HG02759 (cell line): ENCODE measurements around the gene EFCAB8.

Experiments
- ATAC-seq: cut with Tn5 transposase; IDR thresholded peaks from one replicate; pipeline ENCODE4 v1.9.1; 2021; ENCODE audit warnings: mild to moderate bottlenecking, moderate library complexity; ENCODE audit not compliant: unreplicated experiment

The EFCAB8 gene

GRCh38 chr20:32909451-32909850 is 50.7 kb downstream of the EFCAB8 start:
- no peak for ATAC-seq

DNA sequence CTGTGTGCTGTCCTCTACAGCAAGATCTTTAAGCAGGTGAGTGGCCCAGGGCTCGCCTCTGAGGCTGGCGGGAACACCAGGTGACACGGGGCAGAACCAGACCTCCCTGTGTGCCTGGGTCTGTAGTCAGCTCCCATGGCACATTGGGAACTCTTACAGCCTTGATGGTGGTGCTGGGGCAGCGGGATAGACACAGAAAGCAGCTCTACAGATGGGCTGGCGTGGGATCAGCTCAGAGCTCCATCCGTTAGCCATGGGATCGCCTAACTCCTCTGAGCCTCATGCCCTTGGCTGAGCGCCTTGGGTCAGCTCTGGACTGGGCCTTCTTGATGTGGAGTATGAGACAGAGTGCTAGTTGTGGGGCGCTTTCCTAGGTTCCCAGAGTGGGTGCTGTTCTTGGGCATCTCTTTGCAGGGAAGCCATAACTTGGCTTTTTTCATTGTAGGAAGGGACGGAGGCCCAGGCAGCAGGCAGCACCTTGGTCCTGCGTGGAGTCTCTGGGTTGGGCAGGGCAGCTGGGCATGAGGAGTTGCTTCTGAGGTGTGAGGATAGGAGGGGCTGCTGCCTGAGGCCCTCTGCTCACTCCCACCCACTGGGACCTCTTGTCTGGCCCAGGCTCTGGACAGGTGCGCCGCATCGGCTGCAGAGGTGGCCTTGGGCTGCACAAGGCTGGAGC is 51.3 kb downstream of the EFCAB8 start:
- ATAC-seq: no peak

GRCh38 chr20:32911355-32911754 is 52.6 kb downstream of the EFCAB8 start:
- ATAC-seq: no peak

DNA sequence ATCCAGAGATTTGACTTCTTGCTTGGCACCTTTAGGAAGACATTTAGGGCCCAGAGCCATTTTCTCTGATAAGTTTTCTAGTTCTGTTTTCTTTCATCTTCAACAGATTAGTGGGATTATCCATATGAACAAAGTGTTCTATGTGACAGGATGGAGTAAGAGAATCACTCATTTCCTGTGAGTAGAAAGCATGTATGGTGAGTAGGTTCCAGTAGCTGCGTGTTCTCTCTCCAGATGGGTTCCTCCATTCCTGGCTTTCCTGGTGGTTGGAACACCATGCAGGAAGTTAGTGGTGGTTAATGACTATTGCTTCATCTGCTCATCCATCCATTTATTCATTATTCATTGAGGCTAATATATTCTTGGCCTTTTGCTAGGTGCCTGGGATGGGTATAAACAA is 54.0 kb downstream of the EFCAB8 start:
- no peak for ATAC-seq

DNA sequence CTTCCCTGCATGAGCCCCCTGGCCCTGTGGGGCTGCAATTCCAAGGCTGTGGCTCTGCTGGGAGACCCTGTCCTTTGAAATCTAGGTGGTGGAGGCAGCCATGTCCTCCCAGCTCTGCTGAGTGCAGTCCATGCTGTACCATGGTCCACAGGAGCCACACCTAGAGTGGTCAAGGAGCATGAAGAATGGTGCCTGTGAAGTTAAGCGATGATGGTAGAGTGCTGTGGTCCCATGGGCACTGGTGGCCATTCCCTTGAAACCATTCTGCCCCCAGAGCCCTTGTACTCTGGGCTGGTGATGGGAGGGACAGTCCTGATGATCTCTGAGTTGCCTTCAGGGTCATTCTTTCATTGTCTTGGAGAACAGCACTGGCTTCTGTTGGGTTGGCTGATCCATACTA is 55.3 kb downstream of the EFCAB8 start:
- no peak for ATAC-seq

DNA sequence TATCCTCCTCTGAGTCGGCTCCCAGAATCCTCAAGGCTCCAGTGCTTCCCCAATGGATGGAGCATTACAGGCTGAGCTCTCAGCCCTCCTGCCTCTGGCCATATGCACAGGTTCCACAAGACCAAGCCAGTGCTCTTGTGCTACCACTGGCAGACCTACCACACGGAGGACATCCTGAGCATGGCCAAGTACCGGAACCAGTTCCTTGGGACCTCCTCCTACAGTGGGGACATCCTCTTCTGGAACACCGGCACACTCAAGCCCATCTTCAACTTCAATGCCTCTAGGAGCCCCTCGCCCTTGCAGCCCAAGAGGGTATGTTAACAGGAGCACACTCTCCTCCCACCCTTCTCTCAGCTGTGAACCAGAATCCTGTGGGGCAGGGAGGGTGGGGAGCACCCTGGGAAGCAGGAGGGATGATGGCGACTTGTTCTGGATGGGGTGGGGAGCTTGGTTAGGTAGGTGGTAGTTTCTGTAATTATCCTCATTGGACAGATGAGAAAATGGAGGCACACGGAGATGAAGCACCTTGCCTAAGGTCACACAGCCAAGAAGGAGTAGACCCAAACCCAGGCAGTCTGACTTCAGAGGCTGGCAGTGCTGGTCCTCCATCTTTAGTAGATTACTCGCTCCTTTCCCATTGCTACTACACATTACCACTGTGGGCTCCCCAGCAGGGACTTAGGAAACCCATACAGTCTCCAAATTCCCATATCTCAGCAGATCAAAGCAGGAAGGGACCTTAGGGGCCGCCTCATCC is 58.6 kb downstream of the EFCAB8 start:
- ATAC-seq: no peak

- ATAC-seq: no peak
Measured at GRCh38 chr20:32918296-32918695, 59.6 kb downstream of the EFCAB8 start.

DNA sequence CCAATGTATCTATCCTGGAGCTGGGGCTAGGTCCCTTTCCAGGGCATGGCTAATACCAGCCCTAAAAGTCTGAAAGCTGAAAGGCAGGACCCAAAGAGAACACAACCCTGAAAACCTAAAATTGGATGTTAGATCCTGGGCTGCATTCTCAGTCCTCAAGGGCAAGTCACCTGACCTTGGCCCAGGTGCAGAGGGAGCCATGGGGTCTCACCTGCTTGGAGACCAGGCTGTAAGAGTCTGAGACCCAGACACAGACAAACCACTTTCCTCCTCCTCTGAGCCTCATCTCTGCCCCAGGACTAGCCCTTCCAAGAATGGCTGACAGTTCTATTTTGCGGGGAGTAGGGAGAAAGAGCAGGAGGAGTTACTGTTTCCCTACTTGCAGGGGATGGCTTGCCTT is 60.0 kb downstream of the EFCAB8 start:
- ATAC-seq: no peak

DNA sequence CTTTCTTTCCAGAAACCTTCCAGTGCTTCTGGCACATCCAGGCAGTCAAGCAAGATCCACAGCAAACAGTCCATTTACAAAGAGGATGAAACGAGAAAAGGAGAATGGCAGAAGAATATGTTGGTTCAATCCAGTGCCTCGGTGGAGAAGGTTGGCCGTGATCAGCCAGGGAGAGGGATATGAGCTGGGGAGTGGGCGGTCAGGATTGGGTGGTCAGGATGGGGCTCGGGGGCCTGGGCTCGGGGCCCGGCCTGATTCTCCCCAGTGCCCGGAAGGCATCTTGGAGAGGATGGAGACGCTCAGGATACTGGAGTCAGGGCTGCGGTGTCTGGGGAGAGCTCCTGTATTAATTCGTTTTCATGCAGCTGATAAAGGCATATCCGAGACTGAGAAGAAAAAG is 61.3 kb downstream of the EFCAB8 start:
- ATAC-seq: no peak

DNA sequence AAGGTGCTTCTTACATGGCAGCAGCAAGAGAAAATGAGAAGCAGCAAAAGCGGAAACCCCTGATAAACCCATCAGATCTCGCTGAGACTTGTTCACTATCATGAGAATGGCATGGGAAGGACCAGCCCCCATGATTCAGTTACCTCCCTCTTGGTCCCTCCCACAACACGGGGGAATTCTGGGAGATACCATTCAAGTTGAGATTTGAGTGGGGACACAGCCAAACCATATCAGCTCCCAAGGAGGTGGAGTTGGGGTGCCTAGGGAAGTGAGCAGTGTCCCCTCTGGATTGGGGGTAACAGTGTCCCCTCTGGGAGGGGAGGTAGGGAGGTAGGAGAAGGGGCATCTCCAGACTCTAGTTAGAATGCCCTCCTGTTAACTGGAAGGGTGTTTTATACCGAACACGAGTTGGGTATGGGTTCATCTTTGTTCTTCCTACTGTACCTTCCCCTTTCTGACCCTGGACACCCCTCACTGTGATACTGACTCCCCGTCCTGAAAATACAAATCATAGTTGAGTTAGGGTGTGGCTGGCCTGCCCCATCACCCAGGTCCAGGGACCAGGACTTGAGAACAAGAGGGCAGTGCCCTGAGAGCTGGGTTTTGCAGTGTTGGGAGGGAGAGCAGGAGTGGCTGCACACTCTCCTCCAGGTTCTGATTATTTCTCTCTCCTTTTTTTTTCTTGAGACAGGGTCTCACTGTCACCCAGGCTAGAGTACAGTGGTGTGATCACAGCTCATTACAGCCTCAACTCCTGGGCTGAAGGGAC is 62.0 kb downstream of the EFCAB8 start:
- no peak for ATAC-seq

- no peak for ATAC-seq
Measured at GRCh38 chr20:32922466-32922865, 63.7 kb downstream of the EFCAB8 start.

DNA sequence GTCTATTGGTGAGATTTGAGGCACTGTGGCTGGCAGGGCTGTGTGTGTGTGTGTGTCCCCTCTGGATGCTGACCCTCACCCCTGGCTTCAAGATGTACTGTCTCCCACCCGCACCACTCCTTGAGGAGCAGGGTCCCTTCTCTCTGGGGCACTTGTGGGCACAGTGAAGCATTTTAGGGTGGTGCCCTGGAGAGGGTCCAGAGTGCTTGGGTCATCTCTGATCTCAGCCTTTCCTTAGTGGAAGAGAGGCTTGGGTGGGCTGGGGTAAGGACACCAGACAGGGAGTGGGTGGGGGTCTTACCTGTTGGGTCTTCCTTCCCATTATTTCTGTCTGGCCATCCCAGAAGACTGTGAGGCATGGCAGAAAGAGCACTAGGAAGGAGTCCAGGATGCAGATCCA is 66.1 kb downstream of the EFCAB8 start:
- no peak for ATAC-seq

GRCh38 chr20:32925481-32926196 is 66.9 kb downstream of the EFCAB8 start:
- no peak for ATAC-seq

DNA sequence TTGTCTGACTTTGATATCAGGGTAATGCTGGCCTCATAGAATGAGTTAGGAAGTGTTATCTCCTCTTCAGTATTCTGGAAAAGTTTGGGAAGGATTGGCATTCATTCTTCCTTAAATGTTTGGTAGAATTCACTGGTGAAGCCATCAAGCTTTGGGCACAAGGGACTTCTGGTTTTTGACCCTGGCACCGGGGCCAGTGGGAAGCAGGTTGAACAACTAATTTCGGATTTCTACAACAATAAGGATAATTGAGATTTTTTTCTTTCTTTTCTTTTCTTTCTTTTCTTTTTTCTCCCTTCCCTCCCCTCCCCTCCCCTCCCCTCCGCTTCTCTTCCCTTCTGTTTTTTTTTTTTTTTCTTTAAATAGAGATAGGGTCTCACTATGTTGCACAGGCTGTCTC is 70.4 kb downstream of the EFCAB8 start:
- no peak for ATAC-seq

DNA sequence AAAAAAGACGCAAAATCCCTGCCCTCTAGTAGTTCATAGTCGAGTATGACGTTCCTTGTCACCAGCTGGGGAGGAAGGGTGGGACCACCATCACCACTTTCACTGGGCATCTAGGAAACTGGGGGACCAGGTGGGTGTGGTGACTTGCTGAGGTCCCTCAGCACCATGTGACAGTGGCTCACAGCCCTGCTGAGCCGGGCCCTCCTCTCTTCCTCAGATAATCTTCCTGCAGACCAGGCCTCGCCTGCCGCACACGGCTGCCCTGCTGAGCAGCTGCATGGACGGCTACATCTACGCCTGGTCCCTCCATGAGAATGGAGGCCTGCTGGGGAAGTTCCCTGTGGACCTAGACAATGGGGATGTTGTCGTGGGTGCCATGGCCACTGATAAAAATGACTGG is 71.5 kb downstream of the EFCAB8 start:
- ATAC-seq: no peak

GRCh38 chr20:32930701-32931100 is 72.0 kb downstream of the EFCAB8 start:
- no peak for ATAC-seq

- ATAC-seq: no peak
Measured at GRCh38 chr20:32934580-32934979, 75.9 kb downstream of the EFCAB8 start.

- no peak for ATAC-seq
Measured at GRCh38 chr20:32941155-32941885, 82.6 kb downstream of the EFCAB8 start.

GRCh38 chr20:32943490-32944052 is 84.8 kb downstream of the EFCAB8 start:
- no peak for ATAC-seq

DNA sequence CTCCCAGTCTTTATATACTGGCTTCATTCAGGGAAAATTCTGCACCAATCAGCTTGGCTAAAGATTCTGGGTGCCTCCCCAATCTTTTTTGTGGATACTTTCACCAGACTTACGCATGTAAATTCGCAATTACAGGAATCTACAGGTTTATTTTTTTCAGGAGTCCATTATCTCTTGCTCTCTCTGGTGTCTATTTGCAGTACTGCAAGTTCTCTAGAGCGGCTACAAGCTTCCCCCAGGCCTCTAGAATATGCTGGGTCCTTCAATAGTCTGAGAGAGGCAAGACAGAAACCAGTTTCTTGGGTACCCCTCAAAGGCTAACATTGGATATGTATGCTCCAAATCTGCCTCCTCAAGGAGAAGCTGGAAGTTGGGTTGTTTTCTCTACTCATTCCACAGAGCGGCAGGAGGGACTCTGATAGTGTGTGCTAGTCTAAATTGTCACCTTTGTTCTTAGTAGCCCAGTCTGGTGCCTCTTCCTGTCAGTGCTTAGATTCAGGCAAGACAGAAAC is 87.0 kb downstream of the EFCAB8 start:
- ATAC-seq: no peak
